ENCODE data around the gene GAPVD1. TPM values are rescaled to one million over a fixed set of nuclear protein-coding genes. Genes with fewer than 3 reads are reported as not detected.

The GAPVD1 gene
- total and polyA plus RNA-seq, 2 of the 13 experiments (the other 11 are each of a cell fraction or from before 2014, with no cell fraction given) = 11.1 to 33.2 TPM

GRCh38 chr9:125407974-125408900 lies 146.6 kb downstream of the GAPVD1 start (continued):
- TF ChIP-seq GRHL1 (CRISPR knock-in tag; conservative IDR thresholded peaks at IDR 0.05) (no peak), NFKB2 (CRISPR knock-in tag; IDR thresholded peaks at IDR 0.05; ENCODE audit: borderline replicate concordance) (0 out of 2 replicates have a peak, but pooled peaks have one; percentile 39), KDM3A (CRISPR knock-in tag; IDR thresholded peaks at IDR 0.05; ENCODE audit: low read depth) (peak; percentile 92; the same call in 1 of the 2 replicates), HNF4G (IDR thresholded peaks at IDR 0.05; ENCODE audit: borderline replicate concordance, low read depth, low read length) (no peak), HNF4G (CRISPR knock-in tag; IDR thresholded peaks at IDR 0.05; ENCODE audit: borderline replicate concordance, low read depth) (0 out of 2 replicates have a peak, but pooled peaks have one; percentile 4), SP1 (IDR thresholded peaks at IDR 0.05) (no peak), SP1 (CRISPR knock-in tag; IDR thresholded peaks at IDR 0.05) (no peak; the same call in 1 of the 2 replicates), MAZ (IDR thresholded peaks at IDR 0.05; ENCODE audit: borderline replicate concordance, low read depth, low read length) (no peak), MAZ (CRISPR knock-in tag; IDR thresholded peaks at IDR 0.05; ENCODE audit: low read depth) (peak; percentile 75), ZNF281 (CRISPR knock-in tag; IDR thresholded peaks at IDR 0.05; ENCODE audit: borderline replicate concordance) (peak; percentile 65; the same call in 1 of the 2 replicates), ZMYM4 (CRISPR knock-in tag; IDR thresholded peaks at IDR 0.05) (0 out of 2 replicates have a peak, but pooled peaks have one; percentile 35), ZBTB7A (CRISPR knock-in tag; IDR thresholded peaks at IDR 0.05) (0 out of 2 replicates have a peak, but pooled peaks have one; percentile 49), ZNF616 (CRISPR knock-in tag; IDR thresholded peaks at IDR 0.05; ENCODE audit: low read depth) (no peak), ZNF784 (CRISPR knock-in tag; IDR thresholded peaks at IDR 0.05; ENCODE audit: borderline replicate concordance) (no peak), ZNF563 (CRISPR knock-in tag; IDR thresholded peaks at IDR 0.05) (peak; percentile 47; the same call in 1 of the 2 replicates), HHEX (CRISPR knock-in tag; IDR thresholded peaks at IDR 0.05) (no peak), THAP8 (CRISPR knock-in tag; IDR thresholded peaks at IDR 0.05; ENCODE audit: borderline replicate concordance) (0 out of 2 replicates have a peak, but pooled peaks have one; percentile 61), ZNF770 (CRISPR knock-in tag; IDR thresholded peaks at IDR 0.05) (0 out of 2 replicates have a peak, but pooled peaks have one; percentile 40), ZNF333 (CRISPR knock-in tag; IDR thresholded peaks at IDR 0.05; ENCODE audit: borderline replicate concordance) (0 out of 2 replicates have a peak, but pooled peaks have one; percentile 39)
